H1 (cell line): ENCODE data around the gene PROCR. TPM values are rescaled to one million over a fixed set of nuclear protein-coding genes. Genes with fewer than 3 reads are reported as not detected.

ENCODE experiments used
- CTCF ChIA-PET: fragments of 300-600 bp; sonication (Branson Sonifier 250); formaldehyde crosslinking; loops from one replicate; lab custom pipeline; 2021; ENCODE audit not compliant: partially characterized antibody; lab: Charles Lee
- POLR2A ChIA-PET: fragments of 300-600 bp; sonication (Branson Sonifier 250); formaldehyde crosslinking; loops from one replicate; lab custom pipeline; 2021; ENCODE audit warnings: inconsistent platforms; ENCODE audit not compliant: partially characterized antibody; lab: Charles Lee
- DNase-seq, 2 experiments: peaks; one replicate each; pipeline versions ENCODE4 v3.0.0 to v3.0.0-alpha.2; 2010 to 2022; ENCODE audit warnings: low spot score in 2 of 2, low read depth in 1 of 2, mixed read lengths in 1 of 2
- FAIRE-seq: peaks from 2 replicates; lab custom pipeline; 2011; peaks lifted over from hg19 to GRCh38; lab: Jason Lieb, UNC
- H2AFZ ChIP-seq: 2 replicates; pipeline ENCODE4 v1.8.1; 2012; ENCODE audit warnings: low read length, inconsistent platforms
- H2AK5ac ChIP-seq: 2 replicates; pipeline ENCODE4 v1.6.1; 2013; ENCODE audit warnings: low read depth, low read length
- H2BK120ac ChIP-seq: replicated peaks from 2 replicates; pipeline ENCODE3; 2013; ENCODE audit warnings: low read depth, low read length, inconsistent platforms
- H2BK12ac ChIP-seq: 2 replicates; pipeline ENCODE4 v1.6.1; 2013; ENCODE audit warnings: low read depth, low read length
- H2BK15ac ChIP-seq: 2 replicates; pipeline ENCODE4 v1.6.1; 2013; ENCODE audit warnings: low read length
- H2BK20ac ChIP-seq: 2 replicates; pipeline ENCODE4 v1.6.1; 2013; ENCODE audit warnings: low read length
- H2BK5ac ChIP-seq: 2 replicates; pipeline ENCODE4 v1.6.1; 2013; ENCODE audit warnings: low read depth, low read length
- H3K14ac ChIP-seq: 2 replicates; pipeline ENCODE4 v1.6.1; 2013; ENCODE audit warnings: inconsistent platforms; ENCODE audit not compliant: insufficient read length
- H3K18ac ChIP-seq: 2 replicates; pipeline ENCODE4 v1.6.1; 2013; ENCODE audit warnings: low read length; ENCODE audit errors: extremely low read depth
- H3K23ac ChIP-seq: 2 replicates; pipeline ENCODE4 v1.6.1; 2013; ENCODE audit warnings: inconsistent platforms; ENCODE audit not compliant: insufficient read length
- H3K23me2 ChIP-seq: 2 replicates; pipeline ENCODE4 v1.6.1; 2013; ENCODE audit warnings: low read depth, low read length
- H3K27ac ChIP-seq: 2 replicates; pipeline ENCODE4 v1.6.1; 2011; ENCODE audit warnings: low read depth, low read length, inconsistent platforms
- H3K27me3 ChIP-seq, 4 experiments: replicated peaks in 1 of 4; 1 replicate in 1 of 4; 2 replicates in 3 of 4; pipeline versions ENCODE4 v1.6.1 to v1.8.1; 2011 to 2013; ENCODE audit warnings: low read length in 3 of 4, mild to moderate bottlenecking in 3 of 4, inconsistent platforms in 2 of 4, mixed read lengths in 2 of 4, moderate library complexity in 1 of 4; ENCODE audit not compliant: control insufficient read depth in 3 of 4, insufficient read depth in 3 of 4; ENCODE audit errors: extremely low read depth in 1 of 4
- H3K36me3 ChIP-seq, 4 experiments: 2 replicates each; pipeline versions ENCODE4 v1.6.1 to v1.8.1; 2011 to 2013; ENCODE audit warnings: mild to moderate bottlenecking in 4 of 4, low read length in 3 of 4, moderate library complexity in 2 of 4, control low read depth in 1 of 4, inconsistent platforms in 1 of 4; ENCODE audit not compliant: insufficient read depth in 4 of 4, control insufficient read depth in 2 of 4
- H3K4ac ChIP-seq: replicated peaks from 2 replicates; pipeline ENCODE3; 2013; ENCODE audit warnings: low read length, low read depth, mixed read lengths, inconsistent platforms; ENCODE audit not compliant: insufficient read length
- H3K4me1 ChIP-seq, 4 experiments: replicated peaks in 1 of 4; 1 replicate in 1 of 4; 2 replicates in 3 of 4; pipeline versions ENCODE4 v1.6.1 to v1.8.1; 2011 to 2013; ENCODE audit warnings: low read length in 3 of 4, inconsistent platforms in 2 of 4, mixed read lengths in 1 of 4; ENCODE audit not compliant: insufficient read depth in 4 of 4, control insufficient read depth in 3 of 4
- H3K4me2 ChIP-seq, 2 experiments: 2 replicates each; pipeline versions ENCODE4 v1.6.1 to v1.8.1; 2011 to 2013; ENCODE audit warnings: low read depth in 2 of 2, low read length in 2 of 2, control low read depth in 1 of 2, inconsistent platforms in 1 of 2, mild to moderate bottlenecking in 1 of 2; ENCODE audit not compliant: insufficient read depth in 1 of 2
- H3K4me3 ChIP-seq, 4 experiments: fragments of 200-600, 300-600 bp in 1 of 4; sonication (generic), shearing (Covaris generic), sonication (Bioruptor Twin) in 1 of 4; 2 replicates each; pipeline versions ENCODE4 v1.5.1 to v1.8.1; 2011 to 2016; ENCODE audit warnings: low read length in 4 of 4, low read depth in 3 of 4, control low read depth in 2 of 4, inconsistent platforms in 2 of 4, mild to moderate bottlenecking in 2 of 4, mixed read lengths in 1 of 4, moderate library complexity in 1 of 4; ENCODE audit not compliant: insufficient read depth in 2 of 4; ENCODE audit errors: extremely low read depth in 1 of 4
- H3K56ac ChIP-seq: replicated peaks from 2 replicates; pipeline ENCODE3; 2013; ENCODE audit warnings: low read depth, mild to moderate bottlenecking, mixed read lengths, low read length, inconsistent platforms; ENCODE audit not compliant: insufficient read length
- H3K79me1 ChIP-seq: 2 replicates; pipeline ENCODE4 v1.6.1; 2013; ENCODE audit warnings: low read depth, low read length, control low read depth
- H3K79me2 ChIP-seq, 2 experiments: 2 replicates each; pipeline versions ENCODE4 v1.6.1 to v1.8.1; 2012 to 2013; ENCODE audit warnings: low read length in 2 of 2, mild to moderate bottlenecking in 2 of 2, inconsistent platforms in 1 of 2; ENCODE audit not compliant: insufficient read depth in 2 of 2, control insufficient read depth in 1 of 2
- H3K9ac ChIP-seq, 4 experiments: replicated peaks in 1 of 4; 1 replicate in 1 of 4; 2 replicates in 3 of 4; pipeline versions ENCODE4 v1.6.1 to v1.8.1; 2011 to 2013; ENCODE audit warnings: low read depth in 3 of 4, low read length in 3 of 4, control low read depth in 2 of 4, mild to moderate bottlenecking in 2 of 4, moderate library complexity in 2 of 4, inconsistent platforms in 1 of 4; ENCODE audit errors: extremely low read depth in 1 of 4
- H3K9me3 ChIP-seq, 2 experiments: 2 replicates each; pipeline versions ENCODE4 v1.6.1 to v1.8.1; 2012 to 2013; ENCODE audit warnings: mild to moderate bottlenecking in 2 of 2, moderate library complexity in 2 of 2, control low read depth in 1 of 2, inconsistent platforms in 1 of 2, low read depth in 1 of 2, low read length in 1 of 2, mixed read lengths in 1 of 2; ENCODE audit not compliant: insufficient read depth in 2 of 2
- H4K20me1 ChIP-seq, 2 experiments: replicated peaks in 1 of 2; 2 replicates each; pipeline versions ENCODE3 to v1.8.1; 2011 to 2013; ENCODE audit warnings: inconsistent platforms in 2 of 2, low read length in 2 of 2, mild to moderate bottlenecking in 1 of 2; ENCODE audit not compliant: insufficient read depth in 2 of 2, control insufficient read depth in 1 of 2
- H4K5ac ChIP-seq: 2 replicates; pipeline ENCODE4 v1.6.1; 2013; ENCODE audit warnings: low read length, low read depth, mixed read lengths, inconsistent platforms; ENCODE audit not compliant: insufficient read length
- H4K8ac ChIP-seq: 2 replicates; pipeline ENCODE4 v1.8.0; 2013; ENCODE audit warnings: mild to moderate bottlenecking, moderate library complexity, low read length, inconsistent platforms; ENCODE audit not compliant: insufficient read depth; ENCODE audit errors: extremely low read depth
- H4K91ac ChIP-seq: replicated peaks from 2 replicates; pipeline ENCODE3; 2013; ENCODE audit warnings: low read length, mixed read lengths, inconsistent platforms; ENCODE audit not compliant: insufficient read length
- CBX5 ChIP-seq: fragments of 300-800, 300-1000 bp; sonication (generic); IDR thresholded peaks from 2 replicates; pipeline ENCODE4 v1.7.1; 2016; ENCODE audit warnings: antibody characterized with exemption, low read length, low read depth
- EP300 ChIP-seq, 2 experiments: IDR thresholded peaks; 1 replicate in 1 of 2; 2 replicates in 1 of 2; pipeline ENCODE4 v1.6.1; 2011 to 2012; ENCODE audit warnings: low read depth in 2 of 2, low read length in 2 of 2, mild to moderate bottlenecking in 2 of 2, borderline replicate concordance in 1 of 2, inconsistent platforms in 1 of 2, moderate library complexity in 1 of 2
- PHF8 ChIP-seq: fragments of 200-600 bp; sonication (generic); conservative IDR thresholded peaks from 2 replicates; pipeline ENCODE4 v1.7.1; 2012; ENCODE audit warnings: low read depth, mild to moderate bottlenecking, inconsistent platforms, low read length, moderate library complexity
- SP1 ChIP-seq: IDR thresholded peaks from 2 replicates; pipeline ENCODE4 v1.6.1; 2011; ENCODE audit warnings: low read depth, low read length
- TAF7 ChIP-seq: optimal IDR thresholded peaks from 2 replicates; pipeline ENCODE3; 2011; ENCODE audit warnings: low read depth, mild to moderate bottlenecking, inconsistent platforms, low read length, moderate library complexity, borderline replicate concordance
- TBP ChIP-seq: IDR thresholded peaks from 2 replicates; pipeline ENCODE4 v1.6.1; 2011; ENCODE audit warnings: low read depth, low read length, improper control_type of control experiment
- TEAD4 ChIP-seq: IDR thresholded peaks from 2 replicates; pipeline ENCODE4 v1.6.1; 2012; ENCODE audit warnings: low read depth, low read length, inconsistent platforms, mixed read lengths
- YY1 ChIP-seq: IDR thresholded peaks from 2 replicates; pipeline ENCODE4 v1.6.1; 2011; ENCODE audit warnings: low read depth, mild to moderate bottlenecking, low read length
- WGBS, 2 experiments: shearing (Covaris generic) in 1 of 2; methylation state at CpG; one replicate each; pipeline versions ENCODE4 v1.1.6 to v1.1.7; 2013 to 2015; ENCODE audit warnings: low lambda C conversion rate in 2 of 2, mixed read lengths in 2 of 2, inconsistent platforms in 1 of 2, low coverage in 1 of 2, missing lambda C conversion rate in 1 of 2; ENCODE audit not compliant: insufficient replicate concordance in 2 of 2, insufficient coverage in 1 of 2, insufficient read length in 1 of 2; ENCODE audit errors: extremely low coverage in 1 of 2, missing lambda C conversion rate in 1 of 2; 5-methylcytosine and 5-hydroxymethylcytosine counted together
- polyA plus RNA-seq, 7 experiments: library from polyadenylated mRNA; depleted of rRNA in 3 of 7; stranded (reverse) in 5 of 7; unstranded in 2 of 7; fragments of >200 nt in 5 of 7; fragments of 200-250 nt in 2 of 7; gene quantifications; 1 replicate in 5 of 7; 2 replicates in 1 of 7; 4 replicates in 1 of 7; pipeline versions ENCODE4 v1.2.1 to v1.2.3, GENCODE V29; 2011 to 2013; ENCODE audit warnings: missing spikeins in 2 of 7, mixed read lengths in 2 of 7
- total RNA-seq: library from RNA; stranded (reverse); fragmentation: NEBNext Ultra II Directional; extraction: Animal tissue kit (Norgen Biotek cat#: 25700); gene quantifications from 2 replicates; pipeline ENCODE4 v1.2.1, GENCODE V29; 2021
- TF ChIP-seq, protein P1 (sequence below), 3 experiments: IDR thresholded peaks; 1 replicate in 2 of 3; 2 replicates in 1 of 3; pipeline versions ENCODE4 v1.5.1 to v1.6.1; 2011; ENCODE audit warnings: low read length in 3 of 3, mild to moderate bottlenecking in 3 of 3, inconsistent platforms in 2 of 3, low read depth in 1 of 3, moderate library complexity in 1 of 3; ENCODE audit not compliant: insufficient read depth in 1 of 3; ENCODE audit errors: control extremely low read depth in 1 of 3
- TF ChIP-seq, protein P2 (sequence below): IDR thresholded peaks from 2 replicates; pipeline ENCODE4 v1.6.1; 2012; ENCODE audit warnings: inconsistent platforms
- TF ChIP-seq, protein P3 (sequence below): IDR thresholded peaks from 2 replicates; pipeline ENCODE4 v1.6.1; 2011; ENCODE audit warnings: low read depth, mild to moderate bottlenecking, low read length; ENCODE audit not compliant: insufficient read depth

PROCR gene
- total and polyA plus RNA-seq, 2 of the 8 experiments (the other 6 are each of a cell fraction or from before 2014, with no cell fraction given), result 21.3 to 42.9 TPM

DNA sequence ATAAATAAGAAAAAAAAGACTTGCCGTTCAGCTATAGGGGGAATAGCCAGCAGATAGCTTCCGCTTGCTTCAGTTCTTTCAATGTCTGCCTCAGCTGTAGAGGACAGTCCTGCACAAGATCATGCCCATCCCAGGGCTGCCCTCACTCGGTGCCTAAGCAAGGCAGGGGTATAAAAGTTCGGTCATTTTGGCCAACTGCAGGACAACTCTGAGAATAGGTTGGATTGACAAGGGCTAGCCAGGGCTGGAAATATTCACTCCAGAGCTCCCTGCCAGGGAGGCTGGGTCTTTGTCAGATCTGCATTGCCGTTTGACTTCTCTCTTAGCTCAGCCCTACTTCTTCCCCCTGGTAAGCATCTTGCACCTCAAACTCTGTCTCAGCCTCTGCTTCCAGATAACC lies 8.4 kb downstream of the PROCR start:
- no peaks in the 10 kb centered on the region for H4K20me1 ChIP-seq
- H2BK5ac ChIP-seq, result no peak overlapping the region
- no peak overlapping the region for H3K9ac ChIP-seq
- H3K27me3 ChIP-seq, result no peaks in the 10 kb centered on the region; a peak in 1 of 7 replicates
- H4K8ac ChIP-seq, result no peak overlapping the region
- ChIA-PET POLR2A (no interaction called here), CTCF (interaction anchor here (1.2 kb wide), 1 partner anchor 65 kb away, joined by 3 read pairs; no protein-coding TSS in a partner anchor)
- H3K23ac ChIP-seq, result no peak overlapping the region
- no peak overlapping the region for H3K4me2 ChIP-seq
- no peak overlapping the region for H3K56ac ChIP-seq
- H4K91ac ChIP-seq, result no peak overlapping the region
- H3K36me3 ChIP-seq, result no peaks in the 10 kb centered on the region
- no peak overlapping the region for H2AFZ ChIP-seq
- no peak overlapping the region for H3K4ac ChIP-seq
- H3K4me1 ChIP-seq, result no peaks in the 10 kb centered on the region
- H3K9me3 ChIP-seq, result no peaks in the 10 kb centered on the region
- H2BK120ac ChIP-seq, result no peak overlapping the region
- H2BK12ac ChIP-seq, result no peak overlapping the region
- no peak overlapping the region for H4K5ac ChIP-seq
- 89% methylated on average over 5 of the region's 5 CpGs; no CpG with 5 or more reads in 1 of the 2 experiments for WGBS, 2 experiments
- H3K4me3 ChIP-seq, result no peak overlapping the region
- H3K14ac ChIP-seq, result no peak overlapping the region
- DNase-seq, result no peak
- no peak overlapping the region for H2AK5ac ChIP-seq
- H3K18ac ChIP-seq, result no peak overlapping the region
- no peaks in the 10 kb centered on the region for H3K23me2 ChIP-seq
- H3K79me1 ChIP-seq, result no peaks in the 10 kb centered on the region
- no peak for FAIRE-seq
- no peak overlapping the region for H2BK20ac ChIP-seq
- H3K79me2 ChIP-seq, result no peaks in the 10 kb centered on the region
- H2BK15ac ChIP-seq, result no peak overlapping the region
- H3K27ac ChIP-seq, result no peak overlapping the region
- no peak for TF ChIP-seq YY1
- TF ChIP-seq, protein P1, sequence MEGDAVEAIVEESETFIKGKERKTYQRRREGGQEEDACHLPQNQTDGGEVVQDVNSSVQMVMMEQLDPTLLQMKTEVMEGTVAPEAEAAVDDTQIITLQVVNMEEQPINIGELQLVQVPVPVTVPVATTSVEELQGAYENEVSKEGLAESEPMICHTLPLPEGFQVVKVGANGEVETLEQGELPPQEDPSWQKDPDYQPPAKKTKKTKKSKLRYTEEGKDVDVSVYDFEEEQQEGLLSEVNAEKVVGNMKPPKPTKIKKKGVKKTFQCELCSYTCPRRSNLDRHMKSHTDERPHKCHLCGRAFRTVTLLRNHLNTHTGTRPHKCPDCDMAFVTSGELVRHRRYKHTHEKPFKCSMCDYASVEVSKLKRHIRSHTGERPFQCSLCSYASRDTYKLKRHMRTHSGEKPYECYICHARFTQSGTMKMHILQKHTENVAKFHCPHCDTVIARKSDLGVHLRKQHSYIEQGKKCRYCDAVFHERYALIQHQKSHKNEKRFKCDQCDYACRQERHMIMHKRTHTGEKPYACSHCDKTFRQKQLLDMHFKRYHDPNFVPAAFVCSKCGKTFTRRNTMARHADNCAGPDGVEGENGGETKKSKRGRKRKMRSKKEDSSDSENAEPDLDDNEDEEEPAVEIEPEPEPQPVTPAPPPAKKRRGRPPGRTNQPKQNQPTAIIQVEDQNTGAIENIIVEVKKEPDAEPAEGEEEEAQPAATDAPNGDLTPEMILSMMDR (IDR thresholded peaks at IDR 0.05; ENCODE audit: control extremely low read depth in 1 of 3, insufficient read depth in 1 of 3, low read depth in 1 of 3, low read length in 3 of 3), result no peak
- TF ChIP-seq, protein P2, sequence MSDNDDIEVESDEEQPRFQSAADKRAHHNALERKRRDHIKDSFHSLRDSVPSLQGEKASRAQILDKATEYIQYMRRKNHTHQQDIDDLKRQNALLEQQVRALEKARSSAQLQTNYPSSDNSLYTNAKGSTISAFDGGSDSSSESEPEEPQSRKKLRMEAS, result no peak
- TF ChIP-seq CBX5, result no peak
- no peak for TF ChIP-seq TBP
- no peak for TF ChIP-seq PHF8
- TF ChIP-seq TEAD4, result no peak
- no peak for TF ChIP-seq EP300 (IDR thresholded peaks at IDR 0.05; ENCODE audit: borderline replicate concordance in 1 of 2, low read depth in 2 of 2, low read length in 2 of 2)
- TF ChIP-seq SP1, result no peak
- TF ChIP-seq, protein P3, sequence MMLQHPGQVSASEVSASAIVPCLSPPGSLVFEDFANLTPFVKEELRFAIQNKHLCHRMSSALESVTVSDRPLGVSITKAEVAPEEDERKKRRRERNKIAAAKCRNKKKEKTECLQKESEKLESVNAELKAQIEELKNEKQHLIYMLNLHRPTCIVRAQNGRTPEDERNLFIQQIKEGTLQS, result no peak
- no peak for TF ChIP-seq TAF7
